Right cardiac atrium (tissue), 5 donors: ENCODE measurements around the gene TLX2. TPM values are rescaled to one million over a fixed set of nuclear protein-coding genes. Genes with fewer than 3 reads are reported as not detected.
"Not testable (repeated sequence)": the region's sequence is repeated elsewhere in the genome, so short reads cannot be mapped to it uniquely, and the experiment has no call there.

ENCODE experiments used
- ATAC-seq, 2 donors: fragments of 200-7000 bp; cut with Tn5 transposase; one replicate each; pipeline versions ENCODE4 v1.8.0 to v1.9.1; 2020; ENCODE audit warnings: moderate library complexity in 2 of 2, mild to moderate bottlenecking in 1 of 2
- DNase-seq, 3 donors: peaks; one replicate each; pipeline ENCODE4 v3.0.0-alpha.2; 2020
- H3K27ac ChIP-seq: one replicate; pipeline ENCODE4 v1.5.1; 2013; ENCODE audit warnings: mild to moderate bottlenecking, low read length, control low read depth, moderate library complexity
- H3K27me3 ChIP-seq: one replicate; pipeline ENCODE4 v1.6.1; 2013; ENCODE audit not compliant: control insufficient read depth, insufficient read depth
- H3K4me1 ChIP-seq: one replicate; pipeline ENCODE4 v1.6.1; 2013; ENCODE audit warnings: low read length; ENCODE audit not compliant: control insufficient read depth, insufficient read depth
- H3K4me3 ChIP-seq: one replicate; pipeline ENCODE4 v1.5.1; 2013; ENCODE audit warnings: low read length, control low read depth
- H3K9me3 ChIP-seq: one replicate; pipeline ENCODE4 v1.6.1; 2013; ENCODE audit warnings: low read length; ENCODE audit not compliant: control insufficient read depth
- WGBS: extraction: QIAGEN DNeasy Blood & Tissue Kit; methylation state at CpG from one replicate; pipeline ENCODE4 v1.1.7; 2013; 5-methylcytosine and 5-hydroxymethylcytosine counted together
- intact Hi-C, 4 donors: fragments of 100-400 bp; cut with DNase I; formaldehyde crosslinking; loops; one replicate each; pipeline versions ENCODE4 v1.11.0 to v1.14.0; 2022 to 2023
- polyA plus RNA-seq: library from polyadenylated mRNA; stranded (reverse); fragments of 200-250 nt; gene quantifications from one replicate; pipeline ENCODE4 v1.2.3, GENCODE V29; 2013
- total RNA-seq, 4 donors: library from RNA; stranded (reverse); fragmentation: NEBNext Ultra II Directional; extraction: Animal tissue kit (Norgen Biotek cat#: 25700); gene quantifications; one replicate each; pipeline ENCODE4 v1.2.1, GENCODE V29; 2021
- donor health status: healthy with polysubstance abuse.
- donor health status: DM: no; HTN: yes; CAD: no.
- donor health status: DM: no; HTN: no; CAD: no.
- donor health status: DM: no; HTN: yes; CAD: no; lungs with severe emphysema.
- donor health status: DM: yes; HTN: yes; CAD: no.

TLX2 gene
- total and polyA plus RNA-seq, 5 donors = 0.05 TPM; not detected in 4

- H3K4me1 ChIP-seq, ATAC-seq, H3K9me3 ChIP-seq, intact Hi-C loops, H3K4me3 ChIP-seq, DNase-seq, H3K27ac ChIP-seq, H3K27me3 ChIP-seq: not testable (repeated sequence)
- 96% methylated on average over 1 of the region's 1 CpG for WGBS
These were observed 46.8 kb downstream of the TLX2 start for GRCh38 chr2:74561022-74561421.

GRCh38 chr2:74562126-74562775, 48.0 kb downstream of the TLX2 start:
- DNase-seq (no peak), ATAC-seq (peak in 1 of 2 donors; percentile 49)
- intact Hi-C loops = no loop called here
- 75% methylated on average over 7 of the region's 7 CpGs for WGBS
- no peak overlapping the region for H3K4me3 ChIP-seq
- H3K4me1 ChIP-seq = peaks cover 2% of the 10 kb centered on the region
- H3K9me3 ChIP-seq = no peaks in the 10 kb centered on the region
- H3K27me3 ChIP-seq = no peaks in the 10 kb centered on the region
- no peak overlapping the region for H3K27ac ChIP-seq

- H3K27me3 ChIP-seq = no peaks in the 10 kb centered on the region
- DNase-seq = no peak
- no peak overlapping the region for H3K4me3 ChIP-seq
- no peak overlapping the region for H3K27ac ChIP-seq
- no peaks in the 10 kb centered on the region for H3K9me3 ChIP-seq
- ATAC-seq = no peak
- intact Hi-C loops = no loop called here
- H3K4me1 ChIP-seq = peaks cover 2% of the 10 kb centered on the region
- 61% methylated on average over 5 of the region's 5 CpGs for WGBS
These were observed 50.0 kb downstream of the TLX2 start for GRCh38 chr2:74564222-74564621.

GRCh38 chr2:74566076-74566753, 52.0 kb downstream of the TLX2 start:
- no peaks in the 10 kb centered on the region for H3K27me3 ChIP-seq
- ATAC-seq = no peak
- no peaks in the 10 kb centered on the region for H3K9me3 ChIP-seq
- H3K4me1 ChIP-seq = peaks cover 2% of the 10 kb centered on the region
- DNase-seq = no peak
- H3K4me3 ChIP-seq = no peak overlapping the region
- intact Hi-C loops = no loop called here
- H3K27ac ChIP-seq = no peak overlapping the region
- WGBS = 73% methylated on average over 7 of the region's 7 CpGs

- H3K27ac ChIP-seq = no peak overlapping the region
- intact Hi-C loops = no loop called here
- ATAC-seq = peak; percentile 51 to 75
These were observed 52.5 kb downstream of the TLX2 start for GRCh38 chr2:74566754-74567085.

More at GRCh38 chr2:74566754-74567085, 52.5 kb downstream of the TLX2 start:
- DNase-seq = no peak
- Histone ChIP-seq H3K9me3 (no peaks in the 10 kb centered on the region), H3K4me3 (no peak overlapping the region), H3K27me3 (no peaks in the 10 kb centered on the region), H3K4me1 (peaks cover 2% of the 10 kb centered on the region)

Other genes with a start within 250 kb of the TLX2 start
- 1 to 10 TPM in 3 of 4 donors, under 1 TPM in 1; 0.29 to 2.8 (median 1.1) TPM for gene SLC4A5, start 171.0 kb upstream of the TLX2 start, total RNA-seq
- 0.79 TPM for gene SLC4A5, start 171.0 kb upstream of the TLX2 start, polyA plus RNA-seq
- 100 to 1,000 TPM; 102 to 131 (median 125) TPM for gene DCTN1, start 134.1 kb upstream of the TLX2 start, total RNA-seq
- 71.7 TPM for gene DCTN1, start 134.1 kb upstream of the TLX2 start, polyA plus RNA-seq
- 1 to 10 TPM in 3 of 4 donors, under 1 TPM in 1; 0.88 to 1.6 (median 1.1) TPM for gene C2orf81, start 92.8 kb upstream of the TLX2 start, total RNA-seq
- gene C2orf81, start 92.8 kb upstream of the TLX2 start, polyA plus RNA-seq = 1.00 TPM
- 1 to 10 TPM; 3.4 to 4.5 (median 3.5) TPM for gene WDR54, start 92.7 kb upstream of the TLX2 start, total RNA-seq
- 3.4 TPM for gene WDR54, start 92.7 kb upstream of the TLX2 start, polyA plus RNA-seq
- gene RTKN, start 72.5 kb upstream of the TLX2 start, total RNA-seq = 10 to 100 TPM; 21.5 to 27.9 (median 25.9) TPM
- gene RTKN, start 72.5 kb upstream of the TLX2 start, polyA plus RNA-seq = 16.2 TPM
- 10 to 100 TPM; 19.2 to 22.9 (median 20.7) TPM for gene INO80B, start 59.4 kb upstream of the TLX2 start, total RNA-seq
- 16.8 TPM for gene INO80B, start 59.4 kb upstream of the TLX2 start, polyA plus RNA-seq
- gene WBP1, start 56.0 kb upstream of the TLX2 start, total RNA-seq = 10 to 100 TPM; 48.9 to 60.0 (median 56.7) TPM
- 63.1 TPM for gene WBP1, start 56.0 kb upstream of the TLX2 start, polyA plus RNA-seq
- gene MOGS, start 49.1 kb upstream of the TLX2 start, total RNA-seq = 10 to 100 TPM; 23.4 to 25.1 (median 24.5) TPM
- 19.9 TPM for gene MOGS, start 49.1 kb upstream of the TLX2 start, polyA plus RNA-seq
- 100 to 1,000 TPM; 116 to 157 (median 131) TPM for gene MRPL53, start 41.8 kb upstream of the TLX2 start, total RNA-seq
- 107 TPM for gene MRPL53, start 41.8 kb upstream of the TLX2 start, polyA plus RNA-seq
- gene CCDC142, start 31.5 kb upstream of the TLX2 start, total RNA-seq = 10 to 100 TPM in 2 of 4 donors, 1 to 10 TPM in 2; 7.5 to 11.1 (median 9.4) TPM
- 5.5 TPM for gene CCDC142, start 31.5 kb upstream of the TLX2 start, polyA plus RNA-seq
- 10 to 100 TPM; 11.3 to 12.3 (median 11.8) TPM for gene TTC31, start 31.4 kb upstream of the TLX2 start, total RNA-seq
- 11.4 TPM for gene TTC31, start 31.4 kb upstream of the TLX2 start, polyA plus RNA-seq
- gene LBX2, start 14.8 kb upstream of the TLX2 start, total RNA-seq = 1 to 10 TPM in 1 of 4 donors, under 1 TPM in 3; 0.51 to 1.2 (median 0.85) TPM
- gene LBX2, start 14.8 kb upstream of the TLX2 start, polyA plus RNA-seq = 0.52 TPM
- gene PCGF1, start 6.8 kb upstream of the TLX2 start, total RNA-seq = 10 to 100 TPM; 20.5 to 38.7 (median 25.6) TPM
- gene PCGF1, start 6.8 kb upstream of the TLX2 start, polyA plus RNA-seq = 20.9 TPM
- not detected for gene DQX1, start 11.8 kb downstream of the TLX2 start, total RNA-seq
- gene DQX1, start 11.8 kb downstream of the TLX2 start, polyA plus RNA-seq = not detected
- gene AUP1, start 15.3 kb downstream of the TLX2 start, total RNA-seq = 10 to 100 TPM; 52.3 to 69.6 (median 63.3) TPM
- 75.3 TPM for gene AUP1, start 15.3 kb downstream of the TLX2 start, polyA plus RNA-seq
- 10 to 100 TPM; 26.3 to 31.2 (median 28.9) TPM for gene HTRA2, start 15.5 kb downstream of the TLX2 start, total RNA-seq
- gene HTRA2, start 15.5 kb downstream of the TLX2 start, polyA plus RNA-seq = 27.8 TPM
- 1 to 10 TPM; 4.3 to 8.3 (median 6.7) TPM for gene LOXL3, start 39.5 kb downstream of the TLX2 start, total RNA-seq
- 2.4 TPM for gene LOXL3, start 39.5 kb downstream of the TLX2 start, polyA plus RNA-seq
- 1 to 10 TPM; 7.1 to 8.6 (median 7.5) TPM for gene DOK1, start 40.3 kb downstream of the TLX2 start, total RNA-seq
- 3.7 TPM for gene DOK1, start 40.3 kb downstream of the TLX2 start, polyA plus RNA-seq
- gene M1AP, start 133.9 kb downstream of the TLX2 start, total RNA-seq = 1 to 10 TPM in 1 of 4 donors, under 1 TPM in 2, not detected in 1; 0.14 to 1.1 (median 0.47) TPM
- gene M1AP, start 133.9 kb downstream of the TLX2 start, polyA plus RNA-seq = 0.07 TPM
- 1 to 10 TPM; 3.7 to 5.3 (median 4.2) TPM for gene SEMA4F, start 139.8 kb downstream of the TLX2 start, total RNA-seq
- gene SEMA4F, start 139.8 kb downstream of the TLX2 start, polyA plus RNA-seq = 1.7 TPM